Measurements from ENCODE around the gene TUBB6.

GRCh38 chr18:12310762-12311161, 2.7 kb downstream of the TUBB6 start:
- TF ChIP-seq CTCF (IDR thresholded peaks at IDR 0.05) (no peak), POLR2A (IDR thresholded peaks at IDR 0.05) (no peak)
